Activated CD4-positive, CD25-positive, alpha-beta regulatory T cell treated with anti-CD3 and anti-CD28 coated beads, Interleukin-2, amount 50 U/mL, for 24 hours (primary cell): ENCODE measurements around the gene ELOA2.
"Not testable (repeated sequence)": the region's sequence is repeated elsewhere in the genome, so short reads cannot be mapped to it uniquely, and the experiment has no call there.

Experiments used
- ATAC-seq, 2 donors: fragments of 150-1000 bp; cut with Tn5 transposase; one replicate each; pipeline ENCODE4 v1.10.0; 2021; ENCODE audit warnings: mild to moderate bottlenecking in 1 of 2, moderate library complexity in 1 of 2

Gene ELOA2

GRCh38 chr18:47035156-47035671 is at the start of gene ELOA2:
TSS of gene ELOA2 (minus strand) at chr18:47035621. CDS start at chr18:47035264, 357 bp downstream.
- no peak for ATAC-seq

- no peak for ATAC-seq
Measured at GRCh38 chr18:47081578-47081977, 46.2 kb upstream of the ELOA2 start.

- ATAC-seq = no peak
Measured at GRCh38 chr18:47080872-47081271, 45.5 kb upstream of the ELOA2 start.

- ATAC-seq = no peak
Measured at GRCh38 chr18:47077111-47077510, 41.7 kb upstream of the ELOA2 start.

GRCh38 chr18:47075098-47075883 is 39.9 kb upstream of the ELOA2 start:
- ATAC-seq = no peak

- no peak for ATAC-seq
Measured at GRCh38 chr18:47067648-47068047, 32.2 kb upstream of the ELOA2 start.

GRCh38 chr18:47063096-47063495 is 27.7 kb upstream of the ELOA2 start:
- ATAC-seq = no peak

- no peak for ATAC-seq
Measured at GRCh38 chr18:47062471-47062870, 27.1 kb upstream of the ELOA2 start.

- ATAC-seq = no peak
Measured at GRCh38 chr18:47054369-47054768, 18.9 kb upstream of the ELOA2 start.

GRCh38 chr18:47050468-47050867 is 15.0 kb upstream of the ELOA2 start:
- no peak for ATAC-seq

- ATAC-seq = no peak
Measured at GRCh38 chr18:47040982-47041381, 5.6 kb upstream of the ELOA2 start.

GRCh38 chr18:47036927-47037578 is 1.6 kb upstream of the ELOA2 start:
- no peak for ATAC-seq

GRCh38 chr18:47036298-47036874 is 965 bp upstream of the ELOA2 start:
- ATAC-seq = no peak

GRCh38 chr18:47034591-47034990 is 830 bp downstream of the ELOA2 start:
- ATAC-seq = not testable (repeated sequence)

- no peak for ATAC-seq
Measured at GRCh38 chr18:47032945-47033344, 2.5 kb downstream of the ELOA2 start.

GRCh38 chr18:47030887-47031286 is 4.5 kb downstream of the ELOA2 start:
- ATAC-seq = not testable (repeated sequence)

GRCh38 chr18:47029684-47030353 is 5.6 kb downstream of the ELOA2 start:
- peak; percentile 11 to 34 for ATAC-seq

- ATAC-seq = not testable (repeated sequence)
Measured at GRCh38 chr18:47028738-47029137, 6.7 kb downstream of the ELOA2 start.

- ATAC-seq = not testable (repeated sequence)
Measured at GRCh38 chr18:47025557-47026174, 9.8 kb downstream of the ELOA2 start.

GRCh38 chr18:47023769-47024465 is 11.5 kb downstream of the ELOA2 start:
- not testable (repeated sequence) for ATAC-seq

- ATAC-seq = not testable (repeated sequence)
Measured at GRCh38 chr18:47022821-47023220, 12.6 kb downstream of the ELOA2 start.

GRCh38 chr18:47020757-47021156 is 14.7 kb downstream of the ELOA2 start:
- peak in 1 of 2 donors; percentile 8 for ATAC-seq
